HEK293 (cell line): ENCODE results near the gene JPH2.

ENCODE experiments used
- ATF2 ChIP-seq: fragments of 450-650 bp; formaldehyde crosslinking; IDR thresholded peaks from 2 replicates; pipeline ENCODE4 v1.5.1; 2016; ENCODE audit warnings: missing biosample characterization, missing genetic modification characterization, low read depth
- EGR2 ChIP-seq: fragments of 450-650 bp; formaldehyde crosslinking; IDR thresholded peaks from 2 replicates; pipeline ENCODE4 v1.5.1; 2016; ENCODE audit warnings: low read depth, missing biosample characterization, missing genetic modification characterization
- KLF17 ChIP-seq: fragments of 450-650 bp; formaldehyde crosslinking; IDR thresholded peaks from 2 replicates; pipeline ENCODE4 v1.5.1; 2016; ENCODE audit warnings: missing biosample characterization, missing genetic modification characterization
- KLF7 ChIP-seq: fragments of 450-650 bp; formaldehyde crosslinking; IDR thresholded peaks from 2 replicates; pipeline ENCODE4 v1.5.1; 2016; ENCODE audit warnings: missing biosample characterization, missing genetic modification characterization, borderline replicate concordance
- OSR2 ChIP-seq: fragments of 450-650 bp; formaldehyde crosslinking; IDR thresholded peaks from 2 replicates; pipeline ENCODE4 v1.5.1; 2016; ENCODE audit warnings: missing biosample characterization, missing genetic modification characterization
- OVOL3 ChIP-seq: fragments of 450-650 bp; formaldehyde crosslinking; IDR thresholded peaks from 2 replicates; pipeline ENCODE4 v1.5.1; 2016; ENCODE audit warnings: missing biosample characterization, missing genetic modification characterization
- RBAK ChIP-seq: fragments of 450-650 bp; formaldehyde crosslinking; IDR thresholded peaks from 2 replicates; pipeline ENCODE4 v1.5.1; 2016; ENCODE audit warnings: missing biosample characterization, missing genetic modification characterization
- SCRT2 ChIP-seq: fragments of 450-650 bp; formaldehyde crosslinking; IDR thresholded peaks from 2 replicates; pipeline ENCODE4 v1.5.1; 2016; ENCODE audit warnings: missing biosample characterization, missing genetic modification characterization
- TRIM28 ChIP-seq: IDR thresholded peaks from 2 replicates; pipeline ENCODE4 v1.6.1; 2011; ENCODE audit warnings: low read length, control low read depth, borderline replicate concordance
- ZBTB44 ChIP-seq: fragments of 450-650 bp; IDR thresholded peaks from 2 replicates; pipeline ENCODE4 v1.5.1; 2018; ENCODE audit warnings: missing biosample characterization, mild to moderate bottlenecking, missing genetic modification characterization
- ZFHX2 ChIP-seq: fragments of 450-650 bp; formaldehyde crosslinking; conservative IDR thresholded peaks from 2 replicates; pipeline ENCODE4 v1.5.1; 2016; ENCODE audit warnings: missing biosample characterization, missing genetic modification characterization
- ZFP3 ChIP-seq: fragments of 450-650 bp; formaldehyde crosslinking; IDR thresholded peaks from 2 replicates; pipeline ENCODE4 v1.5.1; 2016; ENCODE audit warnings: low read depth, missing biosample characterization, missing genetic modification characterization
- ZIC2 ChIP-seq: fragments of 450-650 bp; formaldehyde crosslinking; IDR thresholded peaks from 2 replicates; pipeline ENCODE4 v1.5.1; 2016; ENCODE audit warnings: missing biosample characterization, missing genetic modification characterization
- ZNF169 ChIP-seq: fragments of 450-650 bp; formaldehyde crosslinking; IDR thresholded peaks from 2 replicates; pipeline ENCODE4 v1.5.1; 2016; ENCODE audit warnings: missing biosample characterization, missing genetic modification characterization
- ZNF175 ChIP-seq: fragments of 450-650 bp; formaldehyde crosslinking; IDR thresholded peaks from 2 replicates; pipeline ENCODE4 v1.5.1; 2016; ENCODE audit warnings: missing biosample characterization, missing genetic modification characterization
- ZNF19 ChIP-seq: fragments of 450-650 bp; formaldehyde crosslinking; IDR thresholded peaks from 2 replicates; pipeline ENCODE4; 2016; ENCODE audit warnings: missing biosample characterization, missing genetic modification characterization, low read depth
- ZNF23 ChIP-seq: fragments of 450-650 bp; formaldehyde crosslinking; IDR thresholded peaks from 2 replicates; pipeline ENCODE4 v1.5.1; 2016; ENCODE audit warnings: missing biosample characterization, missing genetic modification characterization, borderline replicate concordance
- ZNF248 ChIP-seq: fragments of 450-650 bp; formaldehyde crosslinking; IDR thresholded peaks from 2 replicates; pipeline ENCODE4 v1.5.1; 2017; ENCODE audit warnings: missing biosample characterization, missing genetic modification characterization
- ZNF274 ChIP-seq, 2 experiments: fragments of 200-500 bp in 1 of 2; fragments of 450-650 bp in 1 of 2; sonication (Bioruptor generic) in 1 of 2; formaldehyde crosslinking in 1 of 2; IDR thresholded peaks; 2 replicates each; pipeline versions ENCODE4 v1.5.1 to v1.6.1; 2014 to 2016; ENCODE audit warnings: borderline replicate concordance in 1 of 2, inconsistent platforms in 1 of 2, low read length in 1 of 2, missing biosample characterization in 1 of 2, missing genetic modification characterization in 1 of 2
- ZNF302 ChIP-seq: fragments of 450-650 bp; formaldehyde crosslinking; IDR thresholded peaks from 2 replicates; pipeline ENCODE4 v1.5.1; 2016; ENCODE audit warnings: missing biosample characterization, missing genetic modification characterization, low read depth
- ZNF37A ChIP-seq: fragments of 450-650 bp; IDR thresholded peaks from 2 replicates; pipeline ENCODE4 v1.5.1; 2018; ENCODE audit warnings: missing biosample characterization, missing genetic modification characterization
- ZNF394 ChIP-seq: fragments of 450-650 bp; formaldehyde crosslinking; IDR thresholded peaks from 2 replicates; pipeline ENCODE4 v1.5.1; 2016; ENCODE audit warnings: missing biosample characterization, missing genetic modification characterization, mild to moderate bottlenecking, moderate library complexity, borderline replicate concordance
- ZNF48 ChIP-seq: fragments of 450-650 bp; formaldehyde crosslinking; IDR thresholded peaks from 2 replicates; pipeline ENCODE4 v1.5.1; 2016; ENCODE audit warnings: missing biosample characterization, missing genetic modification characterization
- ZNF488 ChIP-seq: fragments of 450-650 bp; formaldehyde crosslinking; IDR thresholded peaks from 2 replicates; pipeline ENCODE4 v1.5.1; 2016; ENCODE audit warnings: missing biosample characterization, missing genetic modification characterization
- ZNF514 ChIP-seq: fragments of 450-650 bp; formaldehyde crosslinking; IDR thresholded peaks from 2 replicates; pipeline ENCODE4 v1.5.1; 2016; ENCODE audit warnings: missing biosample characterization, missing genetic modification characterization
- ZNF521 ChIP-seq: fragments of 450-650 bp; formaldehyde crosslinking; IDR thresholded peaks from 2 replicates; pipeline ENCODE4 v1.5.1; 2017; ENCODE audit warnings: missing biosample characterization, mild to moderate bottlenecking, missing genetic modification characterization
- ZNF600 ChIP-seq: fragments of 450-650 bp; formaldehyde crosslinking; IDR thresholded peaks from 2 replicates; pipeline ENCODE4 v1.5.1; 2016; ENCODE audit warnings: missing biosample characterization, missing genetic modification characterization
- ZNF626 ChIP-seq: fragments of 450-650 bp; sonication (Bioruptor Pico); formaldehyde crosslinking; IDR thresholded peaks from 2 replicates; pipeline ENCODE4 v1.5.1; 2018; ENCODE audit warnings: missing biosample characterization, missing genetic modification characterization, inconsistent platforms
- ZNF629 ChIP-seq: fragments of 450-650 bp; formaldehyde crosslinking; IDR thresholded peaks from 2 replicates; pipeline ENCODE4 v1.5.1; 2017; ENCODE audit warnings: missing biosample characterization, missing genetic modification characterization
- ZNF677 ChIP-seq: fragments of 450-650 bp; IDR thresholded peaks from 2 replicates; pipeline ENCODE4 v1.5.0; 2018; ENCODE audit warnings: missing biosample characterization, mild to moderate bottlenecking, missing genetic modification characterization, moderate library complexity
- ZNF692 ChIP-seq: fragments of 450-650 bp; formaldehyde crosslinking; IDR thresholded peaks from 2 replicates; pipeline ENCODE4 v1.5.1; 2016; ENCODE audit warnings: missing biosample characterization, missing genetic modification characterization
- ZNF791 ChIP-seq: fragments of 450-650 bp; formaldehyde crosslinking; IDR thresholded peaks from 2 replicates; pipeline ENCODE4 v1.5.1; 2016; ENCODE audit warnings: missing biosample characterization, missing genetic modification characterization
- ZNF837 ChIP-seq: fragments of 450-650 bp; formaldehyde crosslinking; IDR thresholded peaks from 2 replicates; pipeline ENCODE4 v1.5.1; 2016; ENCODE audit warnings: missing biosample characterization, missing genetic modification characterization

The JPH2 gene

GRCh38 chr20:44089987-44090674 lies 96.9 kb downstream of the JPH2 start (continued):
- TF ChIP-seq ZNF23 (tag by site-specific recombination) (no peak), OSR2 (tag by site-specific recombination) (no peak), ZNF600 (tag by site-specific recombination) (no peak), ZBTB44 (no peak), ZNF37A (no peak), ZNF274 (IDR thresholded peaks at IDR 0.05; ENCODE audit: low read length) (no peak), ZNF274 (tag by site-specific recombination; IDR thresholded peaks at IDR 0.05; ENCODE audit: borderline replicate concordance) (no peak), ZNF248 (tag by site-specific recombination) (no peak), ZNF521 (tag by site-specific recombination) (no peak), ZNF791 (tag by site-specific recombination) (no peak), ZNF19 (tag by site-specific recombination) (no peak), ZNF837 (tag by site-specific recombination) (no peak), ZFHX2 (tag by site-specific recombination) (0 out of 2 replicates have a peak, but pooled peaks have one; percentile 26), ZIC2 (peak; percentile 84), ZNF175 (no peak), ZNF626 (tag by site-specific recombination) (no peak), ZNF394 (tag by site-specific recombination) (no peak), KLF17 (tag by site-specific recombination) (no peak), ZNF169 (tag by site-specific recombination) (no peak), RBAK (tag by site-specific recombination) (peak; percentile 91), ZNF677 (tag by site-specific recombination) (no peak), EGR2 (peak; percentile 37; the same call in 1 of the 2 replicates), ATF2 (tag by site-specific recombination) (no peak), OVOL3 (tag by site-specific recombination) (no peak), ZNF514 (tag by site-specific recombination) (no peak), SCRT2 (0 out of 2 replicates have a peak, but pooled peaks have one; percentile 9), TRIM28 (peak; percentile 74; the same call in 1 of the 2 replicates), ZNF629 (tag by site-specific recombination) (no peak), ZNF488 (tag by site-specific recombination) (no peak), ZNF48 (no peak), ZNF302 (tag by site-specific recombination) (no peak), ZNF692 (tag by site-specific recombination) (no peak), ZFP3 (tag by site-specific recombination) (no peak), KLF7 (tag by site-specific recombination) (no peak)
